Left lobe of liver (tissue), 2 donors: Measurements from ENCODE around the gene ALK. TPM values are rescaled to one million over a fixed set of nuclear protein-coding genes. Genes with fewer than 3 reads are reported as not detected.
"Not testable (repeated sequence)": the region's sequence is repeated elsewhere in the genome, so short reads cannot be mapped to it uniquely, and the experiment has no call there.

Experiments used
- ATAC-seq: fragments of 200-7000 bp; cut with Tn5 transposase; one replicate; pipeline ENCODE4 v1.9.1; 2020; ENCODE audit warnings: mild to moderate bottlenecking, moderate library complexity
- DNase-seq: peaks from one replicate; pipeline ENCODE4 v3.0.0-alpha.2; 2020; ENCODE audit warnings: low spot score
- total RNA-seq: library from RNA; stranded (reverse); gene quantifications from one replicate; pipeline ENCODE4 v1.2.1, GENCODE V29; 2021
- donor health status: DM: no; HTN: no; CAD: no; lungs with moderate emphysema.
- donor health status: DM: no; HTN: yes; CAD: no.

ALK gene
- total RNA-seq, 1 donor from 2014 or later, result not detected

GRCh38 chr2:29263886-29264285, 657.5 kb downstream of the ALK start:
- no peak for DNase-seq
- no peak for ATAC-seq

- DNase-seq (no peak), ATAC-seq (no peak)
Observed at GRCh38 chr2:29262681-29263260, 658.6 kb downstream of the ALK start.

- DNase-seq (no peak), ATAC-seq (no peak)
Observed at GRCh38 chr2:29261003-29261402, 660.4 kb downstream of the ALK start.

GRCh38 chr2:29260142-29260772, 661.1 kb downstream of the ALK start:
- no peak for DNase-seq
- no peak for ATAC-seq

GRCh38 chr2:29259221-29259620, 662.2 kb downstream of the ALK start:
- ATAC-seq (no peak), DNase-seq (no peak)

- no peak for DNase-seq
- no peak for ATAC-seq
Observed at GRCh38 chr2:29255004-29255403, 666.4 kb downstream of the ALK start.

GRCh38 chr2:29253495-29254275, 667.7 kb downstream of the ALK start:
- not testable (repeated sequence) for ATAC-seq, DNase-seq

GRCh38 chr2:29253026-29253425, 668.4 kb downstream of the ALK start:
- ATAC-seq, result no peak
- no peak for DNase-seq

GRCh38 chr2:29251406-29251805, 670.0 kb downstream of the ALK start:
- DNase-seq (no peak), ATAC-seq (no peak)

- no peak for ATAC-seq
- DNase-seq, result no peak
Observed at GRCh38 chr2:29250977-29251376, 670.4 kb downstream of the ALK start.

- ATAC-seq (no peak), DNase-seq (no peak)
Observed at GRCh38 chr2:29249666-29250253, 671.6 kb downstream of the ALK start.

- DNase-seq, result no peak
- ATAC-seq, result no peak
Observed at GRCh38 chr2:29247336-29247914, 674.0 kb downstream of the ALK start.

GRCh38 chr2:29246383-29247300, 674.7 kb downstream of the ALK start:
- ATAC-seq, result peak; percentile 33
- DNase-seq, result no peak

GRCh38 chr2:29245742-29246382, 675.5 kb downstream of the ALK start:
- ATAC-seq, result peak; percentile 37

GRCh38 chr2:29245035-29245741, 676.2 kb downstream of the ALK start:
- DNase-seq, ATAC-seq: not testable (repeated sequence)

More at GRCh38 chr2:29245742-29246382, 675.5 kb downstream of the ALK start:
- DNase-seq, result no peak

GRCh38 chr2:29242621-29243375, 678.6 kb downstream of the ALK start:
- ATAC-seq (no peak), DNase-seq (no peak)

GRCh38 chr2:29241955-29242565, 679.3 kb downstream of the ALK start:
- no peak for ATAC-seq
- DNase-seq, result no peak

GRCh38 chr2:29241341-29241740, 680.0 kb downstream of the ALK start:
- ATAC-seq, result no peak
- no peak for DNase-seq
